ENCODE measurements around the gene MRPL43.

DNA sequence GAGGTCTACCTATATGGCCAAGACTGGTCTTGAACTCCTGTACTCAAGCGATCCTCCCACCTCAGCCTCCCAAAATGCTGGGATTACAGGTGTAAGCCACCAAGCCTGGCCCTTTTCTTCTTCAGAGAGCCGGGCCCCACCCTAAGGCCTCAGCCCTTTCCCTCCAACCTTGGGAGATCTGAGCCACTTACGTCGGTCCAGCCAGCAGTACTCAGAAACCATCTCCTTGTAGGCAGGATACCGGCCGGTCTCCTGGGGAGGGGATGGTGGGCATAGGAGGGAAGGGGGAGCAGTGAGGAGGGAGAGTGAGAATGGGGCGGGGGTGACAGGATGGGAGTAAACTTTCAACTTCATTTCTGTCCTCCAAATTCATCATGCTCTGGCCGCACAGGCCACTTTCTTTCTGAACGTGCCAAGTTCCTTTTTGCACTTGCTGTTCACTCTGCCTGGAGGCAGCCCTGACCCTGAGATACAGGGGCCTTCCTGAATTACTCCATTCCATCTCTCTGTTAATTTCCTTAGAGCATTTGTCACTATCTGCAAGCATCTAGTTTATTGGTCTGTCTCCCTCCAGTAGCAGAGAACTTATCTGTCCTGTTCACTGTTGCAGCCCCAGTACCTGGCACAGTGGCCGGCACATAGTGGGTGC, 33.3 kb upstream of the MRPL43 start:
- TF ChIP-seq POLR2AphosphoS5 (IDR thresholded peaks at IDR 0.05) (no peak), POLR2A (IDR thresholded peaks at IDR 0.05) (no peak)
- TF ChIP-seq, protein P1, sequence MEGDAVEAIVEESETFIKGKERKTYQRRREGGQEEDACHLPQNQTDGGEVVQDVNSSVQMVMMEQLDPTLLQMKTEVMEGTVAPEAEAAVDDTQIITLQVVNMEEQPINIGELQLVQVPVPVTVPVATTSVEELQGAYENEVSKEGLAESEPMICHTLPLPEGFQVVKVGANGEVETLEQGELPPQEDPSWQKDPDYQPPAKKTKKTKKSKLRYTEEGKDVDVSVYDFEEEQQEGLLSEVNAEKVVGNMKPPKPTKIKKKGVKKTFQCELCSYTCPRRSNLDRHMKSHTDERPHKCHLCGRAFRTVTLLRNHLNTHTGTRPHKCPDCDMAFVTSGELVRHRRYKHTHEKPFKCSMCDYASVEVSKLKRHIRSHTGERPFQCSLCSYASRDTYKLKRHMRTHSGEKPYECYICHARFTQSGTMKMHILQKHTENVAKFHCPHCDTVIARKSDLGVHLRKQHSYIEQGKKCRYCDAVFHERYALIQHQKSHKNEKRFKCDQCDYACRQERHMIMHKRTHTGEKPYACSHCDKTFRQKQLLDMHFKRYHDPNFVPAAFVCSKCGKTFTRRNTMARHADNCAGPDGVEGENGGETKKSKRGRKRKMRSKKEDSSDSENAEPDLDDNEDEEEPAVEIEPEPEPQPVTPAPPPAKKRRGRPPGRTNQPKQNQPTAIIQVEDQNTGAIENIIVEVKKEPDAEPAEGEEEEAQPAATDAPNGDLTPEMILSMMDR (IDR thresholded peaks at IDR 0.05 in 8 of 11, conservative IDR thresholded peaks at IDR 0.05 in 3 of 11), result no peak
